Kidney capillary endothelial cell (primary cell): ENCODE data around the gene YIF1A.
"Not testable (repeated sequence)": the region's sequence is repeated elsewhere in the genome, so short reads cannot be mapped to it uniquely, and the experiment has no call there.

Experiments used
- DNase-seq: peaks from one replicate; pipeline ENCODE4 v3.0.0-alpha.2; 2018; ENCODE audit warnings: low spot score

Gene YIF1A

GRCh38 chr11:66286699-66287098 is 2.2 kb downstream of the YIF1A start:
- DNase-seq, result no peak

- no peak for DNase-seq
Measured at GRCh38 chr11:66285250-66285947, 3.5 kb downstream of the YIF1A start.

GRCh38 chr11:66284526-66285078 is 4.3 kb downstream of the YIF1A start:
- DNase-seq, result no peak

- no peak for DNase-seq
Measured at GRCh38 chr11:66283461-66284105, 5.4 kb downstream of the YIF1A start.

GRCh38 chr11:66282468-66283455 is 6.2 kb downstream of the YIF1A start:
- peak; percentile 91 for DNase-seq

GRCh38 chr11:66281776-66282467 is 7.0 kb downstream of the YIF1A start:
- DNase-seq, result no peak

GRCh38 chr11:66281001-66281400 is 7.9 kb downstream of the YIF1A start:
- no peak for DNase-seq

GRCh38 chr11:66280428-66280827 is 8.5 kb downstream of the YIF1A start:
- no peak for DNase-seq

GRCh38 chr11:66279092-66279734 is 9.7 kb downstream of the YIF1A start:
- no peak for DNase-seq

- no peak for DNase-seq
Measured at GRCh38 chr11:66278363-66279091, 10.4 kb downstream of the YIF1A start.

GRCh38 chr11:66277471-66278362 is 11.2 kb downstream of the YIF1A start, which contains the start of gene CNIH2:
TSS of gene CNIH2 (plus strand) at chr11:66278175. CDS start at chr11:66278457, 282 bp downstream.
- no peak for DNase-seq

GRCh38 chr11:66277064-66277463 is 11.9 kb downstream of the YIF1A start:
- not testable (repeated sequence) for DNase-seq

- not testable (repeated sequence) for DNase-seq
Measured at GRCh38 chr11:66276619-66277018, 12.3 kb downstream of the YIF1A start.

GRCh38 chr11:66275984-66276612 is 12.8 kb downstream of the YIF1A start:
- no peak for DNase-seq

- DNase-seq, result no peak
Measured at GRCh38 chr11:66275396-66275795, 13.5 kb downstream of the YIF1A start.

- no peak for DNase-seq
Measured at GRCh38 chr11:66274219-66274618, 14.7 kb downstream of the YIF1A start.

GRCh38 chr11:66272596-66272995 is 16.3 kb downstream of the YIF1A start:
- no peak for DNase-seq

GRCh38 chr11:66271816-66272215 is 17.1 kb downstream of the YIF1A start:
- DNase-seq, result no peak
